ENCODE data around the gene HPCAL4. TPM values are rescaled to one million over a fixed set of nuclear protein-coding genes. Genes with fewer than 3 reads are reported as not detected.

Gene HPCAL4
- total and polyA plus RNA-seq, 9 of the 15 experiments (the other 6 are each of a cell fraction or from before 2014, with no cell fraction given), result 0.01 to 0.04 (median 0.04) TPM; not detected in 4

- TF ChIP-seq HMGXB4 (CRISPR knock-in tag; IDR thresholded peaks at IDR 0.05), result no peak
- TF ChIP-seq SRSF3 (IDR thresholded peaks at IDR 0.05; ENCODE audit: insufficient read depth, low read length), result no peak
- TF ChIP-seq ZNF316 (IDR thresholded peaks at IDR 0.05), result no peak
- TF ChIP-seq ARID3B (CRISPR knock-in tag; IDR thresholded peaks at IDR 0.05; ENCODE audit: borderline replicate concordance), result no peak
- no peak for TF ChIP-seq ZNF24 (IDR thresholded peaks at IDR 0.05)
- peak; percentile 60 for TF ChIP-seq SP1 (CRISPR knock-in tag; IDR thresholded peaks at IDR 0.05)
- no peak for TF ChIP-seq ZNF696 (CRISPR knock-in tag; conservative IDR thresholded peaks at IDR 0.05)
- peak; percentile 76 for TF ChIP-seq ZBTB7A (IDR thresholded peaks at IDR 0.05; ENCODE audit: borderline replicate concordance, control insufficient read depth, low read depth, low read length)
- peak; percentile 71 for TF ChIP-seq BMI1 (IDR thresholded peaks at IDR 0.05; ENCODE audit: low read length)
- TF ChIP-seq IRF2 (CRISPR knock-in tag; IDR thresholded peaks at IDR 0.05), result no peak
- TF ChIP-seq SIN3B (IDR thresholded peaks at IDR 0.05; ENCODE audit: low read depth), result no peak
- TF ChIP-seq SMARCE1 (IDR thresholded peaks at IDR 0.05), result no peak
- no peak for TF ChIP-seq GATAD2B (IDR thresholded peaks at IDR 0.05; ENCODE audit: borderline replicate concordance)
- TF ChIP-seq ZNF253 (CRISPR knock-in tag; conservative IDR thresholded peaks at IDR 0.05), result no peak
- no peak for TF ChIP-seq ZNF282 (CRISPR knock-in tag; IDR thresholded peaks at IDR 0.05)
- no peak for TF ChIP-seq ZNF668 (CRISPR knock-in tag; IDR thresholded peaks at IDR 0.05)
- TF ChIP-seq ZNF740 (CRISPR knock-in tag; IDR thresholded peaks at IDR 0.05), result peak; percentile 93
- TF ChIP-seq ZNF740 (tag; IDR thresholded peaks at IDR 0.05), result no peak
- no peak for TF ChIP-seq NFE2 (IDR thresholded peaks at IDR 0.05; ENCODE audit: low read depth)
- TF ChIP-seq TSHZ1 (CRISPR knock-in tag; IDR thresholded peaks at IDR 0.05), result no peak
- no peak for TF ChIP-seq BCL6 (CRISPR knock-in tag; IDR thresholded peaks at IDR 0.05)
- TF ChIP-seq CHD2 (IDR thresholded peaks at IDR 0.05; ENCODE audit: low read depth, low read length), result peak; percentile 4; the same call in 1 of the 2 replicates
These were observed at the start of gene HPCAL4 (continued) for GRCh38 chr1:39691383-39692151.
